Bone marrow (tissue), 2 donors: ENCODE measurements around the gene EDC4.
A peak's percentile ranks its signal among the peaks of the same experiment; 100 is the strongest.
"Not testable (repeated sequence)": the region's sequence is repeated elsewhere in the genome, so short reads cannot be mapped to it uniquely, and the experiment has no call there.

Source experiments
- DNase-seq, 2 donors: peaks; one replicate each; lab custom pipeline; 2025; lab: John Stamatoyannopoulos, UW

The EDC4 gene

GRCh38 chr16:67853670-67854069 lies 19.2 kb upstream of the EDC4 start:
- no peak for DNase-seq

DNA sequence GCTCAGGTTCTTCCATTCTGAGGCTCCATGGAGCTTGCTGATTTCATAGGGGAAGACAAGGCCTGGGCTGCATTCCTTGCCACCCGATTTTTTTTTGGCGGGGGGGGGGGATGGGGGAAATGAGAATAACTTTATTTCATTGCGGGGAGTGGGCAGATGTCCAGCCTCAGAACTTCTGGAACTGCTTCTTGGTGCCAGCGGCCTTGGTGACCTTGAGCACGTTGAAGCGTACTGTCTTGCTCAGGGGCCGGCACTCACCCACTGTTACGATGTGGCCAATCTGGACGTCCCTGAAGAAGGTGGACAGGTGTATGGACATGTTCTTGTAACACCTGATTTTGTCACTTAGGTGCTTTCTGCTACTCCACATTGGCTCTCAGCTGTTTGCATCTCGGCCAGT lies 17.1 kb upstream of the EDC4 start:
- DNase-seq = no peak

- no peak for DNase-seq
These were observed 15.8 kb upstream of the EDC4 start for GRCh38 chr16:67856927-67857546.

GRCh38 chr16:67857547-67858233 lies 15.2 kb upstream of the EDC4 start:
- peak in 1 of 2 donors; percentile 56 for DNase-seq

- DNase-seq = no peak
These were observed 14.4 kb upstream of the EDC4 start for GRCh38 chr16:67858500-67858899.

DNA sequence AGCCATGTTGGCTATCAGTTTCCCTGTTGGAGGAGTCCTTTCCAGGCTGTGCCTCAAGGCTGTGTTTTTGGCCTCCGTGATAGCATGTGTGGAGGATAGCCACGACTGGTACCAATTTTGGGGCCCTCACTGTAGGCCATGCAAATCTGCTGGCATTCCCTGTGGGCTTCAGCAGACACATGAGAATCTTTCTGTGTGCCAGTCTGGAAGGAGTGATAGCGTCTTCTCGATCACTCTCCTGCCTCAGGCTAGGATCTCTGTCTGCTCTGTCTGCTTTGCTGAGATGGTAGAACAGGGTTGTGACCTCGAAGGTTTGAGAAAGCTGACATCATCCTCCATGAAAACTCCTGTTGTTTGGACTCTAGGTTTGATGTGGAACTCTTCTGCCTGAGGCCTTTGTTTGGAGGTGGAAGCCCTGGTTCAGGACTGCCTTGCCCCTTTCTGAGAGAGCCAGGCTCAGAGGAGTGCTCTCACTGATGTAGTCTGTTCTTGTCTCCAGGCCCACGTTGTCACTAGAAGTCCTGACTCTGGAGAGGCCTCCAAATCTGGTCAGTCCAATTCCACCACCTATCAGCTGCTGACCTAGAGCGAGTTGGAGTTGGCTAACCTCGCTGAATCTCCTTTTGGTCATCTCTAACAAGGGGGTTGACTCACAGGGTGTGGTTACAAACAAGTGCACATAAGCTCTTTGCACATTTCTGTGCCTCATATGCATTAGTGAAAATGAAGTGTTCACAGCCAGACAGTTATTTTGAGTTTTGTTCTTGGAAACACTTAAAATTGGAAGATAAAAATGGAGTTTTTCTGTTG lies 12.1 kb upstream of the EDC4 start:
- DNase-seq = no peak

- DNase-seq = no peak
These were observed 11.0 kb upstream of the EDC4 start for GRCh38 chr16:67861877-67862276.

DNA sequence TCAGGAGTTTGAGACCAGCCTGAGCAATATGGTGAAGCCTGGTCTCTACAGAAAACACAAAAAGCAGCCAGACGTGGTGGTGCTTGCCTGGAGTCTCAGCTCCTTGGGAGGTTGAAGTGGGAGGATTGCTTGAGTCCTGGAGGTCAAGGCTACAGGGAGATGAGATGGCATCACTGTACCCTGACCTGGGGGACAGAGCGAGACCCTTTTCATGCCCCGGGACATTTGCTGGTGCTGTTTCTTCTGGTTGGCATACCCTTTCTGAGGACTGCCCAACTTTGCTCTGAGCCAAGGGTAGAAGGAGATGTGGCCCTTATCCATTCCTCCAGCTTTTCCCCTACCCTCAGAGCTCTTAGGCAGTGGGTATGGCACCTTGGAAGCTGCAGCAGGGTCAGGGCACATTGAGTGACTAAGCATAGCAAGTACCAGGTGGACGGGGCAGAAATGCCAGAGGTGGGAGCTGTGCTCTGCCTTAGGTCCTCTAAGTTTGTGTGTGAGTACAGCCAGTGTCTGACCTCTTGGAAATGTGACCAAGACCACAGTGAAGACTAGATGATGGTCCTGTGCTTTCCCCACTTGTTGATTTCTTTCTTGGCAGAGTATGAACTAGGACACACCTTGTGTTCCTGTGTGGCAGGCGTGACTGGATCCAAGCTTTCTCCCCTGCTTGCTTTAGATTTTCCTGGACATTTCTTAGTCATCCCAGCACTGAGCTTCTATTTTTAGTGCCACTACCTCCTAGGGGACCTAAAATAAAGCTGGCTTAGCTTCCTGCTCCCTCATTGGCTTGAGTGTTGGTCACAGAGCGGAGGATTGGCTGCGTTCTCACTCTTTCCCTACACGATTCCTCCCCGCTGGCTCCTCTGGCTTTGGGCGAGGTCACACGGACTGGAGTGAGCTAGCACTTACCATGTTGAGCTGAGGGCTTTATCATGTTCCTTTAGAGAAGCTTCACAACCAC lies 9.9 kb upstream of the EDC4 start:
- no peak for DNase-seq

DNA sequence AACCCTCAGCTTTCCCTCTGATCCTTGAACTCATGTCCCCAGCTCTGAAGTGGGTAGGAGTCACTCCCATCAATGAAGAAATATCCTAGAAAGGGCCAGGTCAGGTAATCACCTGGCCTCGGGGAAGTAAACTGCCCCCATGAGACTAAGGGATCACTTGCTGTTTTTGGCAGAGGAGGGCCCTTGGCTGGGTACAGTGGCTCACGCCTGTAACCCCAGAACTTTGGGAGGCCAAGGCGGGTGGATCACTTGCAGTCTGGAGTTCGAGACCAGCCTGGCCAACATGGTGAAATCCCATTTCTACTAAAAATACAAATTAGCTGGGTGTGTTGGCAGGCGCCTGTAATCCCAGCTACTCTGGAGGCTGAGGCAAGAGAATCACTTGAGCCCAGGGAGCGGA lies 8.8 kb upstream of the EDC4 start:
- DNase-seq = not testable (repeated sequence)

DNA sequence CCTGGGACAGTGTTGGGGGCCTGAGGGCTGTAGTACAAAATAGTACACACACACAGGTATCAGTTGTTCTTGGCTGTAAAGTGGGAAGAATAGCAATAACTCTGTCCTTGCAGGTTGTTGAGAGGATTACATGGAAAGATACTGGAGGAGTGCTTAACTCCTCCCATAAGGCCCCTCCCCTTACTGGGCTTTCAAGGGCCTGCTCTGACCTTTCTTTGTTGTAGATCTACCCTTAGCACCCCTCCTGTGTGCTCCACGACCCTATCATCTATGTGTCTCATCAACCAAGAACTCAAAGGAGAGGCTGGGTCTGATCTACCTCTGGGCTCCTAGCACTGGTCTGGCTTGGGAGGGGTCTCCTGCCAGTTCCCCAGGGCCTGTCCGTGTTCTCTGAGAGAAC lies 8.3 kb upstream of the EDC4 start:
- DNase-seq = no peak

DNA sequence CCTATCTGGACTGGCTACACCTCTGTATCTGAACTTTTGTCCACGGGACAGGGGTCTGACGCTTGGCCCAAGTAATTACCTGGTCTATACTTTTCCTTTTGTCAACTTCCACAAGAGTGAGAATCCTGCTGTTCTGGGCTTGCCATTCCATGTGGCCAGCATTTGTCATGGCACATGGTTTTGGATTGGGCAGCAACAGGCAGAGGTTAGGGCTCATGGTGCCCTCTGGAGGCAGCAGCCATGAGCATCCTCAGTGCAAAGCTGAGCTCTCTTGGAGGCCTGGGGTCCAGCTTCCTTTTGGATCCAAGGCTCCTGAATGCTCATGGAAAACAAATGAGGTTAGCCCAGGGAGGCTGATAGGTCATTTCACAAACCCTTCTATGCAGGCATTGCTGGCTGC lies 7.5 kb upstream of the EDC4 start:
- DNase-seq = peak in 1 of 2 donors; percentile 4

- no peak for DNase-seq
These were observed 4.6 kb upstream of the EDC4 start for GRCh38 chr16:67868290-67868689.

DNA sequence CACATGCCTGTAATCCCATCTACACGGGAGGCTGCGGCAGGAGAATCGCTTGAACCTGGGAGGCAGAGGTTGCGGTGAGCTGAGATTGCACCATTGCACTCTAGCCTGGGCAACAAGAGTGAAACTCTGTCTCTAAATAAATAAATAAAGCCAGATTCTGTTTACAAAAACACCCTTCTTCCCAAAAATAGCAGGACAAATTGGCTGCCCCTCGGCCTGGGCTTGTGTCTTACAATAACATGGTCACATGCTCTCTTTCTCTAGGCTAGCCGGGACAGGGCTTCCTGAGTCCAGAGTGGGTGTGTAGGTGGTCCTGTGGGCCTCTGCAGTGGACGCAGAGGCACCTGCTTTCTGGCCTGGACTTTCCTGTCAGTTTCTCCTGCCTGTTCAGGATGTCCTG lies 3.2 kb upstream of the EDC4 start:
- DNase-seq = no peak

DNA sequence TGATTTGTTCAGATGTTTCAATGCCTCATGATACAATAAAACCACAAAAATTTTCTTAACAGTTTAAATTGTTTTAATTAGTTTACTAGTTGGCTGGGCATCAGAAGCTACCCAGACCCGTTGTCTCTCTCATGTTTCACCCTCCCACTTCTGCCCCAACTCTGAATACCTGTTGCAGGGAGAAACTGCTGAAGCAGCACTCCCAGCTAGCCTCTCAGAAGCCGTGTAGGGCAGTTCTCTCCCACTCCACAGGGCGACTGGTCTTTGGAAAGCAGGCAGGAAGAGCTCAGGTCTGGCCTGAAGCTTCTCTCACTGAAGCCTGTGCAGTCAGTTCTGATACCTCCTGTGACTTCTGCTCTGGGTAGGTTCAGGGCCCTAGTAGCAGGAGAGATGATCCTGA lies 1.6 kb upstream of the EDC4 start:
- no peak for DNase-seq

DNA sequence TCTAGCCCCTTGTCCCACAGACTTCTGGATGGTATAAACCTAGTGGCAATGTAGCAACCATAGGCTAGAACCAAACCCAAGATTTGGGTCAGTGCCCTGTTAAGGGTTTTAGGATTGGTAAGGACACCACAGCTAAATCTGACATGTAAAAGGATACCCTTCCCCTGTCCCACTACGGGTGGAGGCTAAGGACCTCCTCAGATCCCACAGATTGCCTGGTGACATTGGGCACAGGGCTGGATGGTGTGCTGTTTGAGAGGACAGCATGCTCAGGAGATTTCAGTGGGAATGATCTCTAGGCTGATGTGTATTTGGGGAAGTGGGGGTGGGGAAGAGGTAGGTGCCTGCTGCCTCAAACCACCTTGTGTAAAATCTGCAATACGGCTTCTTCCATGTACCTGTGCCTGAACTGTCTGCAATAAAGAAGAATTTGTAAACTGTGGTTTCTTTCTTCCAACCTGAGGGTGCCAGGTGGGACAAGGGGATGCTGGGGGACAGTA lies 671 bp upstream of the EDC4 start:
- no peak for DNase-seq

GRCh38 chr16:67873435-67874370 lies 851 bp downstream of the EDC4 start:
- no peak for DNase-seq

DNA sequence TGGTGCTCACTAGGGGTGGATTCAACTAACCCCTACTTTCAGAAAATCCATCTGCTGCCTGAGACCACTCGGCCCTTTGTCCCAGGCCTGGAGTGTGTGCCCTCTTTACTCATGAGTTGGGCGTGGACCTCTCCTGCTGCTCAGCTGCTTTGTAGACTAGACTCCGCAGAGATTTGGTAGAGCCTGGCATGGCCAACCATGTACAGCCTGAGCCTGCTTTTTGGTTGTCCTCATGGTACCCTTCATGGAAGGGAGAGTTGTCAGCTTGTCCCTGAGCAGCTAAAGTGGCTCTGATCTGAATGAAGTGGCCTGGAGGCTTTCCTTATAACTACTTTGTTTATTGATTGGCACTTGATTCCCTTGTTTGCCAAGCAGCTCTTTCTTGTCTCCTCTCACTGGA lies 1.5 kb downstream of the EDC4 start:
- no peak for DNase-seq

- no peak for DNase-seq
These were observed 4.2 kb downstream of the EDC4 start for GRCh38 chr16:67877064-67877463.

GRCh38 chr16:67878232-67878631 lies 5.4 kb downstream of the EDC4 start:
- DNase-seq = no peak

GRCh38 chr16:67878846-67879245 lies 6.0 kb downstream of the EDC4 start:
- DNase-seq = no peak

GRCh38 chr16:67879462-67879861 lies 6.6 kb downstream of the EDC4 start:
- no peak for DNase-seq
